DOHH2 (cell line): ENCODE measurements around the gene KDM1B.

Experiments used
- H3F3A ChIP-seq: fragments of 200-600 bp; sonication (generic), shearing (Covaris generic); 2 replicates; pipeline ENCODE4 v1.6.0; 2016; ENCODE audit warnings: antibody characterized with exemption, mild to moderate bottlenecking; ENCODE audit not compliant: control insufficient read depth, insufficient read depth
- H3K27ac ChIP-seq: fragments of 200-600 bp; sonication (generic); 2 replicates; pipeline ENCODE4 v1.5.1; 2014; ENCODE audit warnings: low read depth, mild to moderate bottlenecking, low read length, moderate library complexity
- H3K27me3 ChIP-seq: fragments of 200-600 bp; sonication (generic); 2 replicates; pipeline ENCODE4 v1.6.1; 2014; ENCODE audit warnings: mild to moderate bottlenecking, low read length, mixed read lengths; ENCODE audit not compliant: control insufficient read depth
- H3K36me3 ChIP-seq: fragments of 200-600 bp; sonication (generic); 2 replicates; pipeline ENCODE4 v1.6.1; 2014; ENCODE audit warnings: mild to moderate bottlenecking, low read length, moderate library complexity, mixed read lengths; ENCODE audit not compliant: control insufficient read depth
- H3K4me1 ChIP-seq: fragments of 200-600 bp; sonication (generic); 2 replicates; pipeline ENCODE4 v1.6.1; 2014; ENCODE audit warnings: mild to moderate bottlenecking, low read length, mixed read lengths; ENCODE audit not compliant: control insufficient read depth
- H3K4me2 ChIP-seq: fragments of 200-600 bp; sonication (generic); 2 replicates; pipeline ENCODE4 v1.6.0; 2014; ENCODE audit warnings: mild to moderate bottlenecking, low read length, moderate library complexity
- H3K4me3 ChIP-seq: fragments of 200-600 bp; sonication (generic); 2 replicates; pipeline ENCODE4 v1.5.1; 2014; ENCODE audit warnings: mild to moderate bottlenecking, low read length, mixed read lengths
- H3K79me2 ChIP-seq: fragments of 200-600 bp; sonication (generic); 2 replicates; pipeline ENCODE4 v1.6.1; 2014; ENCODE audit warnings: mild to moderate bottlenecking, low read length, mixed read lengths; ENCODE audit not compliant: control insufficient read depth
- H3K9me2 ChIP-seq: fragments of 200-600 bp; sonication (generic); replicated peaks from 2 replicates; pipeline ENCODE4 v1.6.1; 2014; ENCODE audit warnings: mild to moderate bottlenecking, low read length, mixed read lengths; ENCODE audit not compliant: control insufficient read depth
- H3K9me3 ChIP-seq: fragments of 200-600 bp; sonication (generic); 2 replicates; pipeline ENCODE4 v1.6.1; 2014; ENCODE audit warnings: antibody characterized with exemption, low read length, mixed read lengths; ENCODE audit not compliant: control insufficient read depth, insufficient read depth
- H4K20me1 ChIP-seq: fragments of 200-600 bp; sonication (generic); 2 replicates; pipeline ENCODE4 v1.6.0; 2014; ENCODE audit warnings: low read depth, mild to moderate bottlenecking, antibody characterized with exemption, low read length, moderate library complexity; ENCODE audit not compliant: control insufficient read depth, insufficient read depth
- EZH2phosphoT487 ChIP-seq: fragments of 200-600 bp; sonication (generic); IDR thresholded peaks from 2 replicates; pipeline ENCODE4 v1.6.1; 2017; ENCODE audit warnings: borderline replicate concordance, mild to moderate bottlenecking, antibody characterized with exemption, low read length, moderate library complexity, mixed read lengths
- TF ChIP-seq, protein P1 (sequence below): fragments of 200-600 bp; sonication (generic); IDR thresholded peaks from one replicate; pipeline ENCODE4 v1.5.1; 2014; ENCODE audit warnings: antibody characterized with exemption, mild to moderate bottlenecking, low read depth, low read length; ENCODE audit not compliant: poor library complexity, severe bottlenecking

KDM1B gene

DNA sequence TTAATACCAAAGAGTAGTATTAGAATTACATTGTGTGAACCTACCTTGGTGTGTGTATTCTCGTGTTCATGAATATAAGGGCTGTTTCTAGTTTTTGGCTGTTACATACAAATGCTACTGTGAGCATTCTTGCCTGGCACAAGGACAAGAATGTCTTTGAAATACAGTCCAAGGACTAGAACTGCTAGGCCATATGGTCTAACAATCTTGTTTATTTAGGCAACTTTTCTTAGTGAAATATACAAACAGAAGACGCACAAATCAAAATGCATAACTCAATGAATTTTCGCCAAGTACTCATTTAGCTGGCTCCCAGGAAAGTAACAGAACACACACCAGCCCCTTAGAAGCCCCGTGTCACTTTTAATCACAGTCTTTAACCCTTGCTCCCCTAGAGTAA, 28.5 kb downstream of the KDM1B start:
- Histone ChIP-seq H3K9me3 (no peaks in the 10 kb centered on the region), H4K20me1 (no peaks in the 10 kb centered on the region), H3K9me2 (no peaks in the 10 kb centered on the region), H3K4me3 (no peak overlapping the region), H3K27me3 (no peaks in the 10 kb centered on the region), H3K4me2 (no peak overlapping the region), H3F3A (no peaks in the 10 kb centered on the region), H3K79me2 (no peaks in the 10 kb centered on the region), H3K36me3 (peaks cover 3% of the 10 kb centered on the region; the same call in 1 of the 2 replicates), H3K27ac (no peak overlapping the region), H3K4me1 (peaks cover 10% of the 10 kb centered on the region)
- no peak for TF ChIP-seq EZH2phosphoT487

DNA sequence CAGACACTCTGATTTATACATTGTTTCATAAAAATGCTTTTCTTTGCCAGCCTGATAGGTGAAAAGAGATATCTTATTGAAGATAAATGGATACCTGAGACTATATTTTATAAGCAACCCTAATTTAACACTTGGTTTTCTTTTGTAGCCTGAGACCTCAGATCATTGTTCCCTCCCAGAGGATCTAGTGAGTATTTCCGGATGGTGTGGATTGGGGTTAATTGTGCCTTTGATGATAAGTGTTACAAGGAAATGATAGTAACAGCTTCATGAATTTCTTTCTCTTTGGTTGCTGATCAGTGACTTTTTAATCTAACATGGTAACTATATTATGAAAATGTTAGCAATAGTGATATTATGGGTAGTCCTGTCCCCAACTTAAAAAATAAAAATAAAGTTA, 30.4 kb downstream of the KDM1B start:
- H4K20me1 ChIP-seq, result no peaks in the 10 kb centered on the region
- no peak for TF ChIP-seq EZH2phosphoT487
- TF ChIP-seq, protein P1, sequence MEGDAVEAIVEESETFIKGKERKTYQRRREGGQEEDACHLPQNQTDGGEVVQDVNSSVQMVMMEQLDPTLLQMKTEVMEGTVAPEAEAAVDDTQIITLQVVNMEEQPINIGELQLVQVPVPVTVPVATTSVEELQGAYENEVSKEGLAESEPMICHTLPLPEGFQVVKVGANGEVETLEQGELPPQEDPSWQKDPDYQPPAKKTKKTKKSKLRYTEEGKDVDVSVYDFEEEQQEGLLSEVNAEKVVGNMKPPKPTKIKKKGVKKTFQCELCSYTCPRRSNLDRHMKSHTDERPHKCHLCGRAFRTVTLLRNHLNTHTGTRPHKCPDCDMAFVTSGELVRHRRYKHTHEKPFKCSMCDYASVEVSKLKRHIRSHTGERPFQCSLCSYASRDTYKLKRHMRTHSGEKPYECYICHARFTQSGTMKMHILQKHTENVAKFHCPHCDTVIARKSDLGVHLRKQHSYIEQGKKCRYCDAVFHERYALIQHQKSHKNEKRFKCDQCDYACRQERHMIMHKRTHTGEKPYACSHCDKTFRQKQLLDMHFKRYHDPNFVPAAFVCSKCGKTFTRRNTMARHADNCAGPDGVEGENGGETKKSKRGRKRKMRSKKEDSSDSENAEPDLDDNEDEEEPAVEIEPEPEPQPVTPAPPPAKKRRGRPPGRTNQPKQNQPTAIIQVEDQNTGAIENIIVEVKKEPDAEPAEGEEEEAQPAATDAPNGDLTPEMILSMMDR, result no peak
- no peaks in the 10 kb centered on the region for H3F3A ChIP-seq
- H3K36me3 ChIP-seq, result peaks cover 3% of the 10 kb centered on the region; the same call in 1 of the 2 replicates
- no peaks in the 10 kb centered on the region for H3K79me2 ChIP-seq
- H3K4me3 ChIP-seq, result no peak overlapping the region
- no peak overlapping the region for H3K4me2 ChIP-seq
- peaks cover 10% of the 10 kb centered on the region for H3K4me1 ChIP-seq
- no peak overlapping the region for H3K27ac ChIP-seq
- H3K27me3 ChIP-seq, result no peaks in the 10 kb centered on the region
- no peaks in the 10 kb centered on the region for H3K9me3 ChIP-seq
- H3K9me2 ChIP-seq, result no peaks in the 10 kb centered on the region

DNA sequence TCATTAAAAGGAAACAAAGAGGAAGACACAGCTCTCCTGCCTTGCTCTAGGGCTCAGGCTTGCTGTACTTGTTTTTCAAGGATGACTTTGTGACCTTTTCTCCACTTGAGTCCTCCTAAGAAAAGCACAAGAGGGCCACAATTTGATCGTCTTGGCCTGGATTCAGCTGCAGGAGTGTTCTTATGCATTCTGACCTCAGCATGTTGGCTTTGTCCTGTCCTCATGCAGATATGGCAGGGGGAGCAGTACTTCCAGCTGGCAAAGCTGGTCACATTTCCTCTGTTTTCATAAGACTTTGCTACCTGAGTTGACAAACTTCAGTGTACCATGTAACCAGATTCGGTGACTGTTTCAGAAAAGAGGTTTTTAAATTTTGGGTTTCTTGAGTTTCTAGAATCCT, 30.8 kb downstream of the KDM1B start:
- Histone ChIP-seq H3K4me1 (peaks cover 10% of the 10 kb centered on the region), H3F3A (no peaks in the 10 kb centered on the region), H3K4me3 (no peak overlapping the region), H3K4me2 (no peak overlapping the region), H3K9me2 (no peaks in the 10 kb centered on the region), H3K9me3 (no peaks in the 10 kb centered on the region), H4K20me1 (no peaks in the 10 kb centered on the region), H3K27ac (no peak overlapping the region), H3K36me3 (peaks cover 3% of the 10 kb centered on the region; the same call in 1 of the 2 replicates), H3K79me2 (no peaks in the 10 kb centered on the region), H3K27me3 (no peaks in the 10 kb centered on the region)
- TF ChIP-seq, protein P1, result no peak
- TF ChIP-seq EZH2phosphoT487, result no peak

DNA sequence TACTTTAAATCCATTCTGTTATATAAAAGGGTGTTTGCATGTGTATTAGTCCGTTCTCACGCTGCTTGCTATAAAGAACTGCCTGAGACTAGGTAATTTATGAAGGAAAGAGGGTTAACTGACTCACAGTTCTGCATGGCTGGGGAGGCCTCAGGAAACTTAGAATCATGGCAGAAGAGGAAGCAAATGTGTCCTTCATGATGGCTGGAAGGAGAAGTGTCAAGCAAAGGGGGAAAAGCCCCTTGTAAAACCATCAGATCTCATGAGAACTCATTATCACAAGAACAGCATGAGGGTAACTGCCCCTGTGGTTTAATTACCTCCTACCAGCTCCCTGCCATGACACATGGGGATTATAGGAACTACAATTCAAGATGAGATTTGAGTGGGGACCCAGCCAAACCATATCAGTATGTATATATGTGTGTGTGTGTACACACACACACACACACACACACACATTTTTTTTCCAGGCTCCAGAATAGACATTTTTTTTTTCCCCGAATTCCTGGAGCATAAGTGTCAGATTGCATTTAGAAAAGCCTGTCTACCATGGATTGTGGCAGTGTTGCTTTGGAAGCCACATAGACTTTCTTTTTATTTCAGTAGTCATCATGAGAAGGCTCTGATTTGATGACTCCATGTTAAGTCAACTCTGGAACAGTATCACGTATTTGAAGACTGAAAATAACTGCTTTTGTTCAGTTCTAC, 31.5 kb downstream of the KDM1B start:
- Histone ChIP-seq H3K27ac (no peak overlapping the region), H3K9me3 (no peaks in the 10 kb centered on the region), H3F3A (no peaks in the 10 kb centered on the region), H3K36me3 (peaks cover 3% of the 10 kb centered on the region; the same call in 1 of the 2 replicates), H3K27me3 (no peaks in the 10 kb centered on the region), H3K4me2 (no peak overlapping the region), H3K79me2 (no peaks in the 10 kb centered on the region), H4K20me1 (no peaks in the 10 kb centered on the region), H3K4me3 (no peak overlapping the region), H3K4me1 (peaks cover 10% of the 10 kb centered on the region), H3K9me2 (no peaks in the 10 kb centered on the region)
- TF ChIP-seq, protein P1, result no peak
- TF ChIP-seq EZH2phosphoT487, result no peak
